NCI-H2196 (cell line): ENCODE results near the gene LNPEP.

ENCODE experiments used
- DNase-seq: peaks from one replicate; lab custom pipeline; 2025; ENCODE audit not compliant: unreplicated experiment; lab: John Stamatoyannopoulos, UW

LNPEP gene

DNA sequence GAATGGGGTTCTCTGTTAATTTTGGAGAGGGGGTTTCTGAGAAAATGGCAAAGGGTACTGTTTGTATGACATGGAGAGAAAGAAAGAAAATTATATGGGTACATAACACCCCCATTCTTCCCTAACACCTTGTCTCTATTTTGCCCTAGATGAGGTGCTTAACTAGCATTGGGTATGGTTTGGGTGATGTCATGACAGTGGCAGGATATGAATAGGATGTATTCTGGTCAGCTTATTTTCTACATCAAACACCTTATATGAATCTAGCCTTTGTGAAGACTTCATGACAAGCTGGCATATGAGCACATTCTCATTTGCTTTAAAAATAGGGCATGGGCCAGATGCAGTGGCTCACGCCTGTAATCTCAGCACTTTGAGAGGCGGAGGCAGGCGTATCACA, 58.6 kb downstream of the LNPEP start:
- DNase-seq: no peak

DNA sequence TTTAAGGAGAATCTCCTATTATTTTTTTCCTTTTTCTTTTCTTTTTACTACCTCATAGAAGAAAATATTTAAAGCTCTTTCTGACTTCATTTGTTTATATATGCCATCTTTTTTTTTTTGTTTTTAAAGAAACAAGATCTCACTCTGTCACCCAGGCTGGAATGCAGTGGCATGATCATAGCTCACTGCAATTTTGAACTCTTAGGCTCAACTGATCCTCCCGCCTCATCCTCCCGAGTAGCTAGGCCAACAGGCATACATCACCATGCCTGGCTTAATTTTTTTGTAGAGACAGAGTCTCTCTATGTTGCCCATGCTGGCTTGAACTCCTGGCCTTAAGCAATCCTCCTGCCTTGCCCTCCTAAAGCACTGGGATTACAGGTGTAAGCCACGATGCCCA, 59.5 kb downstream of the LNPEP start:
- DNase-seq: no peak

DNA sequence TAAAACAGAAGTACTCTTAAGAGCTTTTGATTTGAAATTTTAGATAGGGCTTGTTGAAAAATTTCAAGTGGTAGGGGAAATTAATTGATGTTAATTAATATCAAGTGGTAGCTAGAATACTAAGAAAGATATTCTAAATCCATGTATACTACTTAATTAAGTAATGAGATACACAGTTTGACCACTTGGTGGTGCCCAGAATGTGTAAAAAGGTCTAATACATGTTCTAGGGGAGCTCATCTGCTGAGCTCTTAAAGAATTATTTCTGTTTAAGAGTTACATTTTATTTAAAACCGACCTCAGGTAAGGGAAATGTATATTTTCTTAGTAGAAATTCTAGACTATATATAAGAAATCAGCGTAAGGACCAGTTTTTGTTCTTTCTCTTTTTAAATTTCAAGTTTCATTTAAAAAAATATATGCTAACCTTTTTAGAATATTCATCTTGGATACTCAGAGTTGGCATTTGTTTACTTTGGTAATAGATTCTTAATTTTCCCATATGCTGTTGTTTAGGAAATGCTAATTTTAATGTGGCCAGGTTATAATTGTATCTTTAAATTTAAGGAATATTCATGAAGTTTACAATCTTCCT, 61.5 kb downstream of the LNPEP start:
- DNase-seq: peak; percentile 13

DNA sequence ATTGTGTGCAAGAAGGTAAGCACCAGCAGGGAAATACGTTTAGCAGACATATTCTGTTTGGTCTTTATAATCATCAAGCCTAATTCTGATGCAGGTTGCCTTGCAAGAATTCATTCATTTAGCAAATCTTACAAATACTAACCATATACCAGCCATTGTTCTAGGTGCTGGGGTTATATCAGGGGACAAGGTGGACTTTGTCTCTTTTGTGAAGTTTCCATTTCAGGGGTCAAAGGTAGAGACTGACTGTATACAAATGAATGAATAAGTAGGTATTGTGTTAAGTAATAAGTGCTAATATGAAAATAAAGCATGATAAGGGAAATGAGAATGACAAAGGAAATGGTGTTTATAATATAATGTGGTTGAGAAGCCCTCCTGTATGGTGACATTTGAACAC, 64.0 kb downstream of the LNPEP start:
- DNase-seq: no peak

DNA sequence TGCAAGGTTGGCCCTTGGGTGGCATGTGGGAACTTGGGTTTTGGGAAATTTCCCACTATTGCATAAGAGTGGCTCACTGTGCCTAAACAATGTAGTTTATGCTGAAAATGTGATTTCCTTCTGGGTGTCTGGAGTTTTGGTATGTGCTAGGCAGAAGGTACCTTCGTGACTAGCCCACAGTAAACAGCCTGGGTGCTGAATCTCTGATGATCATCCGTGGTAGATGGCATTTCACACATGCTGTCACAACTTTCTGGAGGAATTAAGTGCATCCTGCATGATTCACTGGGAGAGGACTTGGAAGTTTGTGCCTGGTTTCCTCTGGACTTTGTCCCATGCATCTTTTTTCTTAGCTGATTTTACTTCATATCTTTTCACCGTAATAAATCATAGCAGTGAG, 64.5 kb downstream of the LNPEP start:
- DNase-seq: no peak

DNA sequence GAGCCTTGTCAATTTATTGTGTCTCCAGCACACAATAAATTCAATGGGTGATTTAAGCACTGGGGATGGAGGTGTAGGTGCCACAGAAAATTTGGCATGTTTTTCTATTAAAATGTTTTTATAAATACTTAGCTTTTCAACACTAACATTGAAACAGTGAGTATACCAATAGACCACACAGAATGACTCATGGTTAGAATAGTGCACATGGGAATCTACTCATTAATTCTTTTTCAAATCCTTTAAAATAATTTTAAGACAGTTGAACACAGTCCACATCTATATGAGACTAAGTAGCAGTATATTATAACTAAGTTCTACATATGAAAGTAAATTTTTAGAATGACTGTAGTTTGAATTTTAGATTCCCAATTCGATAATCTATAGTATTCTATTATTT, 67.1 kb downstream of the LNPEP start:
- no peak for DNase-seq

DNA sequence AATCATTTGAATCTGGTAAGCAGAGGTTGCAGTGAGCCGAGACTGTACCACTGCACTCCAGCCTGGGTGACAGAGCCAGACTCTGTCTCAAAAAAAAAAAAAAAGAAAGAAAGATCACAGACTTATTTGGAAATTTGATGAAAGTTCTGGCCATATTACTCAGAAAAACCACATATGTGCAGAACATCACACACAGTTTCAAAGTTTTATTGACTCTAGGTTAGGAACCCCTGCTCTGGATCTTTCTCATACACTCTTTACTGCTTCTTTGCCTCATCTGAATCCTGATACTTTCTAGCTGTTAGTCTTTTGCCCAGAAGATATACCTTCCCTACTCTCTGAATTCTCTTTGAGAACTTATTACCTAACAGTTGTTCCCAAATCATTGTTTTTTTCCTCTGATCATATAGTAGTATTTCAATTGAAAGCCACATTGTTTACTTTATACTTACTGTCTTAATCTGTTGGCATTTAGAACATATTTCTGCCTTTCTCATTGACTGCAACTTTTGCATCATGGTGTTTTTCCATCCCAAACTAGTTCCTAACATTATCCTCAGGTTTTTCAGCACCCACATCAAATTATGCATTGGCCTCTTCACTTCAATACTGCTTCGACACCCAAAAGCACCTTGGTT, 68.7 kb downstream of the LNPEP start:
- DNase-seq: no peak

DNA sequence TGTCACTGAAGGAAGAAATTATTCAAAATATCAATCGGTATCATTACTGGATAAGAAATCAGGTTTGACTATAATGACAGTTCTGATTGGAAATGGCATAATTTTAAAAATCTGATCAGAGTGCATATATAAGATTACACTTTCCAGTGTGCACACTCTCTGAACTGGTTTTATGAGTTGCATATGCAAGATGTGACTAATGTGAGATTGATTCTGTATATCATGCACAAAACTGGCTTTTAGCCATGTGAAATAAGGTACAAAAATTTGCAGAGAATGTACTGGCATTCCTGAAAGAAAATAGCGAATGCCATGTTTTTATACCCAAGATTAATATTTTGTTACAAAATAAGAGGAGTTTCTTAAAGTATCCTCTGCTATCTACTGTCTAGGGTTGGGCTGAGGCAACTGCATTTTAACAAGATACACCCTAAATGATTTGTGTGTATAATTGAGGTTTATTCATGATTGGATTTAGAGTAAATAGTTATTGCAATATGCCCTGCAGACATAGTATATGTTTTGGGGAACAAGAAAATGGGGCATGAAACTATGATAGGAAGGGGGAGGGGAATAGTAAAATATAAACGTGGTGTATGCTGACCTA, 70.7 kb downstream of the LNPEP start:
- DNase-seq: no peak

DNA sequence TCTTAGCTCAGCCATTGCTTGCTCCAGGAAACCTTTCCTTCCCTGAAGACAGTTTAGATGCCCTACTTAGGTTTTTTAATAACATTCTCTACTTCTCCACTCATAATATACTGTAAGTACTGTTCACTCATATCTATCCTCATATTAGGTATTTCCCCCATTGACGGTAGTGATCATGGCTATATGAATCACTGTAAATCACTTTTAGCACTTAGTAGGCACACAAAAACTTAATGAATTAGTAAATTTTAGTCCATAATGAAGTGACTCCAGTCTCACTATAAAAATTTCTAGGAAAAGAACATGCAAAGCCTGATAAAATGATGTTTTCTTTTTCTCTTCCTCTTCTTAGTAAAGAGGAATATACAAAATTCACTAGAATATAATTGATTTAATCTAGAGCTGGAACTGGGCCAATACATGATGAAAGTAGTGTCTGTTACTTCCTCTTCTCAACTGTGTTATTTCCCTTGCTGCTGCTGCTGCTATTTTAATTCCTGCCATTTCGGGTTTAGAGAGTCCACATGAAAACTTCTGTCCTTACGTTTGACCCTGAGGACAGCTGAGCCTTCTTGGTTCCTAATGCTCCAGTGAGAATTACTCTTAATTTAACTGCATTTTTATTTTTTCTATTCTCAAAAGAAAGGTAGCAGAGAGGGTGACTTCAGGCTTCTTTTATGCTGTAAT, 73.5 kb downstream of the LNPEP start:
- no peak for DNase-seq

DNA sequence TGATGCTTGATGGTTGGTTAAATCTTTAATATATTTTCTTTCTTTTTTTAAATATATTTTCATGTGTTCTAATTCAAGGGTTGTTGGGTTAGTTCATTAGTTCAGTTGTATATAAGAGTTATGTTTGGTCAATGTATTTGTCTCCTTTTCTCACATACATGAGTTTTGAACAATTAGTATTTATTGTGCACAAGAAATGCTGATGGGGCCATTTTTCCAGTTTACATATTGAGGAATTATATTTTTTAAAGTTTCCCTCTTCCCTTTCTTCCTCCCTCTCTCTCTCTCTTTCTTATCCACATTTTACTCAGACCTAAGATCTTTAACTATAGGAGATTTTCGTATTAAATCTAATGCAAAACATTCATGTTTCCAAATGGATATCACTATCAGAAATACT, 74.0 kb downstream of the LNPEP start:
- no peak for DNase-seq

DNA sequence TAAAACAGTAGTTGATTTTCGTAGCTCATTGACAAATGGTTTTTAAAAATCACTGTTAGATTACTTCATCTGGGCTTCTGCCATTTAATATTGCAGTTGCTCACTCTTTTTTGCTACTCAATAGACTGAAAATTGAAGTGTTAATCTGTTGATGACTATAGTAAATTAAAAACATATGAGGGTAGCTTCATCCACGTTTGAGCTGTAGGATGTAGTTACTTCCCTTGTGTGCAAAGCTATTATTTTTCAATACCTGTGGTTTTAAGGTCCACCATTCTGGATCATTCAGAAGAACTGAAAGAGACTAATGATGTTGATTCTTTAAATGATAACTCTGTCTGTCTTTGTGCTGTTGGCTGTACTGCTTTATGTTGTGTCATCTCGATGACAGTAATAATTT, 74.7 kb downstream of the LNPEP start:
- no peak for DNase-seq

DNA sequence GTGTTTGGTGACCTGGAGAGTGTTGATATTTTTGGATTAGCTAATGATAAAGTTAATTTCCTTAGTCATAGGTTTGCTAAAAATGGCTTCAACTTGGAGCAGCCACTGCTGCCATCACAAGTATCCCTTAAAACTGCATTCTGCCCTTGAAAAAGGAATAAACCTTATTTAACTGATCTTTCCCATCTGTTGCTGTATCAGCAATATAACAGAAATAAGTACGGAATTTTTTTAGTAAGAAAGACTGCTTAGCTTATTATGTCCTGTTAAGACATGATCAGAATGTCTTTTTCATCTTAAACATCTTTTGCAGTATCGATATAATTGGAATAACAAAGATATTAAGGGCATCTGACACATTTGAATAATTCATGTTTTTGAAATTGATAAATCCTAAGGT, 75.7 kb downstream of the LNPEP start:
- no peak for DNase-seq

DNA sequence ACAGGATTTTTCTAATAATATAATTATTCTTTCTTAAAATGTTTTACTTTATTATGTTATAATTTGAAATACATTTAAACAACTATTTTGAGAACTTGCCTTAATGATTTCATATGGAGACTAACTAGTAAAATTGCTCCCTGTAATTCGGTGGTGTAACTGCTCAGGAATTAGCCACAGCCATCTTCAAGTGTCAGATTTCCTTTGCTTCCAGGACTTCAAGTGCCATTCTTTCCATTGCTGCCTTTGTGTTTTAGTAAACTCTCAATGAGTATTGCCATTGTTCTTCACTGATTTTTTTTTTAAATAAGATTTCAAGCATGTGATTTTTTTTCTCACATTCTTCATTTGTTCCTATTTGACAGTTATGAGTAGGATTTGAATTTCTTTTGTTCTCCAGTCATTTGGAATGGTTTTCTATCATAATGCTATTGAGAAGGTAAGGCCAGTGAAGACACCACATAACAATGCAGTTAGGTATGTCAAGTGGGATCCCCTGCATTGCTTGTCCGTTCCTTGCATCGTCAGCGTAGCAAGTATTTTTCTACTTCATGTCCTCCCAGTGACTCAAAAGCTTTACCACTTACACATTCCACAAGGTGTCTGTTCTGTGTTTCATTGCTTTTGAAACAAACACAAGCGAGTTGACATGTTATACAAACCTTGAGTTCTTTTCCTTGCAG, 83.7 kb downstream of the LNPEP start:
- no peak for DNase-seq

DNA sequence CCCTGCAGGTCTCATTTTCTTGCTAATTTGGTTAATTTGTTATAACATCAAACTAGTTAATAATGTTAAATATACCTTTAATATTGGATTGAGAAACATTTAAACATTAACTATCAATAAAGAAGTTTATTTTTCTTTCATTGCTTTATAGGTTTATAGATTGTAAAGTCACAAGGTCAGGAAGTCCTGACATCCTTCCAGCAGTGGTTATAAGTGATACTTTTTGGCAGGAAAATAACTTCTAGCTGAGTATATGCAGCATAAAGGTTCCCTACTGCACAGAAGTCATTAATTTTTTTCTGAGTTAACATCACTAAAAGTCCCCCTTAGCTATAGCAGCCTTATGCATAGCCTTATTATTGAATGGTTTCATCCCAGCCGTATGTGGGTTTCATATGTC, 85.5 kb downstream of the LNPEP start:
- no peak for DNase-seq

DNA sequence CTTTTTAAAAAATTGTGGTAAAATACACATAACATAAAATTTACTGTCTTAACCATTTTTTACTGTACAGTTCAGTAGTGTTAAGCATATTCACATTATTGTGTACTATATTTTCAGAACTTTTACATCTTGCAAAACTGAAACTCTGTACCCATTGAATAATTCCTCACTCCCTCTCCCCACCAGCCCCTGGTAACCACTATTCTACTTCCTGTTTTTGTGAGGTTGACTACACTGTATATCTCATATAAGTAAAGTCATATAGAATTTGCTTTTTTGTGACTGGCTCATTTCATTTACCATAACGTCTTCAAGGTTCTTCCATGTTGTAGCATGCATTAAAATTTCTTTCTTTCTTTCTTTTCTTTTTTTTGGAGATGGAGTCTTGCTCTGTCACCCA, 87.0 kb downstream of the LNPEP start:
- no peak for DNase-seq

DNA sequence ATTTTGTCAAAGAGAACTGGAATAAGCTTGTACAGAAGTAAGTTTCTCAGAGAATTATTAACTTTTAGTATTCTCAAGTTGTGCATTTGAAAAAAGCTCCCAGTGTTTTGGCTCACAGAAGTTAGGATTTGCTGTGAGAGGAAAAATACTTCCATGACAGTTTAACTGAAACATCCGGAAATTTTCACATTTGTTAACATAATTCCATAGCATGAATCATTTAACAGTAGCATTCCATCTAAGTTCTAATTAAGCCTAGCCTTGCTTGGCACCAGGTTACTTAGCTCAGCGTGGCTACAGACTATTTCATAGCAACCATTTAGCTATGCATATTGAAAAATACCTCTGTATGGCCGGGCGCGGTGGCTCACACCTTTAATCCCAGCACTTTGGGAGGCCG, 90.8 kb downstream of the LNPEP start:
- DNase-seq: no peak

DNA sequence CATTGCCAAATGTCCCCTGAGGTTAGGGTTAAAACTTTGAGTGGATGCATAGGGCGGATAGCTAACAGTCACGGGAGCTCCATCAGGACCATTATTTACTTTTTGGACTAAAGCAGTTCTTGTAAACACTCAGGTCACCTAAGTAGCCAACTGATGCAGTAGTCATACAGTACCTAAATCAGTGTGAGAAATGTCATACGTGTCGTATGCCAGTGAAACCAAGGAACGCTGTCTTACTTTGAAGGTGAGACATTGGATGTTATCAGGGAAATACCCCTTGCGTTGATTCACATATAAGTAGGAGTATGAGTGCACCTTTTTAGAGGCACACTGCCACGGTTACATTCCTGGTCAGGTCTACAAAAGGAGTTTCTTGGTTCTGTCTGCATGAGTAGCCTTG, 101.9 kb downstream of the LNPEP start:
- DNase-seq: no peak

DNA sequence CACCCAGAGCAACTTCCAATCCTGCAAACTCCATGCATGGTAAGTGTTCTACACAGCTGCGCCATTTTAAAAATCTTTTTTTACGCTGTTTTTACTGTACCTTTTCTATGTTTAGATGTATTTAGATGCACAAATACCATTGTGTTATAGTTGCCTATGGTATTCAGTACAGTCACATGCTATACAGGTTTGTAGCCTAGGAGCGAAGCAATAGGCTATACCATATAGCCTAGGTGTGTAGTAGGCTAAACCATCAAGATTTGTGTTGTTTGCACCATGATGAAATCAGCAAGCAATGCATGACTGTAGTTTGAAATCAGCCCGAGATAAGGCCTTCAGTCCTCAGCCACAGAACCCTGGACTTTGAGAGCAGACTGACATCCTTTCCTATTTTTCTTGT, 105.4 kb downstream of the LNPEP start:
- DNase-seq: no peak

DNA sequence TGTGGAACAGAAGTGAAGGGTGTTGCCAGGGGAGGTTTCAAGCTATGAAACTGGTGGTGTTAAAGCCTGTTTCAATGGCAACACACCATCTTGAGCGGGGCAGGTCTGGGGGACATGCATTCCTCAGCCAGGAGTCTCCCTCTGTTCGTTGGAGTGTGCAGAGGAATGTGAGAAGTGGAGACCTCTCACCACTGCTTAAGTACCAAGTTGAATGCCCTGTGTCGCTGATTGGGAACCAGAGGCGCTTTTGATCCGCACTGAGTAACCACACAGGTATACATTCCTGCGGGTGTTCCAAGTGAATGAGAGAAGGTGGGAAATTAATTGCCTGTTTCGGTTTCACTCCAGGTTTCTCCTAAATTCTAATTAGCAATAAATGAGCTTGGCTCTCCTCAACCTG, 107.1 kb downstream of the LNPEP start:
- no peak for DNase-seq

DNA sequence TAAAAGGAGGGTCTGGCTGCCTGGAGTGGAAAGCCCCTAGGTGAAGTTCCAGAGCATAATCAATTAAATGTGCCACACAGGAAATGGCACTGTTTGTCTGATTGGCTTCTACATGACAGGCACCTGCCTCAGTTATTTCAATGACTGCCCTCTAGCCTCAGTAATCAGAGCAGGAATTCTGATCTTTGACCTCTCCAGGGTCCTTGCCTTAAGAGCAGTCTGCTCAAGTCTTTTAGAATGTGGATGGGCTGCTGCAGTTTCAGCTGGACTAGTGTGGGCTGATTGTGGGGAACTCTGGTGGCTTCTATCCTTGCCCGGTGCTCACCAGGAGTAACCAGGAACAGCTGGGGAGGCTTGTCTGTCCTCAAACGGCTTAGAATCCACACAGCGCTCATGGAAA, 107.6 kb downstream of the LNPEP start:
- DNase-seq: no peak

DNA sequence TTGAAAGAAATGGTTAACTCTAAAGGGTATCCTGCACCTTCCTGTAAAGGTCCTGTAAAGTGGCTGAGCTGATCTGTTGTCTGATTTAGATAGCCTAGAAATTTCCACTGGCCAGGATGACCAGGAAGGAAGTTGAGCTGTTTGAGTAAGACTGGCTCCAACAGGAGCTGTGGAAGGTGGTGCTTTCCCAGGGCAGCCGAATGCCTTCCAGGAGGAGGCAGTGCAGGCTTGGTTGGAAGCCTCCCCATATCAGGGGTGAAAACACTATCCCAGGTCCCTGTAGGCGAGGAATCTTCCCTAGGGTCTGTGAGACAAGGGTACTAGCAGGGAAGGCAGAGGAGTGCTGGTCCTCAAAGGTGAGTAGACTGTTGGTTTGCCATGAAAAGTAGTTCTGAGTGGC, 108.2 kb downstream of the LNPEP start:
- no peak for DNase-seq
